SK-N-SH (cell line): ENCODE results near the gene M6PR. TPM values are rescaled to one million over a fixed set of nuclear protein-coding genes. Genes with fewer than 3 reads are reported as not detected.

Experiments
- CTCF ChIA-PET: fragments of 300-600, 350-600 bp; formaldehyde crosslinking; extraction: SDS; loops from one replicate; lab custom pipeline; 2021; lab: Yijun Ruan, JAX
- POLR2A ChIA-PET: fragments of 350-600 bp; sonication (Branson Sonifier 250); formaldehyde crosslinking; extraction: SDS; loops from one replicate; lab custom pipeline; 2020; ENCODE audit warnings: antibody characterized with exemption, inconsistent platforms; lab: Yijun Ruan, JAX
- DNase-seq: peaks from one replicate; pipeline ENCODE4 v3.0.0; 2012
- H2AFZ ChIP-seq: fragments of 200-600 bp; sonication (generic); 2 replicates; pipeline ENCODE4 v1.8.1; 2016; ENCODE audit warnings: antibody characterized with exemption, mild to moderate bottlenecking, low read depth
- H3F3A ChIP-seq: fragments of 200-600 bp; sonication (generic); replicated peaks from 2 replicates; pipeline ENCODE3; 2016; ENCODE audit warnings: antibody characterized with exemption, mild to moderate bottlenecking; ENCODE audit not compliant: insufficient read depth
- H3K27ac ChIP-seq, 2 experiments: fragments of 200-500 bp in 1 of 2; fragments of 200-600 bp in 1 of 2; sonication (Bioruptor generic) in 1 of 2; sonication (generic), shearing (Covaris generic) in 1 of 2; 2 replicates each; pipeline versions ENCODE4 v1.5.1 to v1.6.1; 2014 to 2016; ENCODE audit warnings: low read depth in 2 of 2, inconsistent platforms in 1 of 2, low read length in 1 of 2, mild to moderate bottlenecking in 1 of 2, mixed read lengths in 1 of 2
- H3K27me3 ChIP-seq: fragments of 200-600 bp; sonication (generic), shearing (Covaris generic); 2 replicates; pipeline ENCODE4 v1.6.1; 2016; ENCODE audit warnings: mixed run types; ENCODE audit not compliant: insufficient read depth
- H3K36me3 ChIP-seq, 2 experiments: fragments of 200-500 bp in 1 of 2; fragments of 200-600 bp in 1 of 2; sonication (Bioruptor generic) in 1 of 2; sonication (generic) in 1 of 2; replicated peaks in 1 of 2; 2 replicates each; pipeline versions ENCODE3 to v1.5.1; 2014 to 2016; ENCODE audit warnings: low read length in 1 of 2, mild to moderate bottlenecking in 1 of 2; ENCODE audit not compliant: insufficient read depth in 2 of 2, control insufficient read depth in 1 of 2
- H3K4me1 ChIP-seq, 2 experiments: fragments of 200-500 bp in 1 of 2; fragments of 200-600 bp in 1 of 2; sonication (Bioruptor generic) in 1 of 2; sonication (generic), shearing (Covaris generic) in 1 of 2; 2 replicates each; pipeline versions ENCODE4 v1.5.1 to v1.6.1; 2014 to 2016; ENCODE audit warnings: low read depth in 1 of 2, low read length in 1 of 2, mixed run types in 1 of 2; ENCODE audit not compliant: insufficient read depth in 2 of 2, control insufficient read depth in 1 of 2
- H3K4me2 ChIP-seq: fragments of 200-600 bp; sonication (generic), shearing (Covaris generic); 2 replicates; pipeline ENCODE4 v1.6.1; 2017; ENCODE audit warnings: mixed run types
- H3K4me3 ChIP-seq, 2 experiments: fragments of 200-500 bp in 1 of 2; fragments of 200-600 bp in 1 of 2; sonication (Bioruptor generic) in 1 of 2; sonication (generic), shearing (Covaris generic) in 1 of 2; 2 replicates each; pipeline versions ENCODE4 v1.5.1 to v1.8.1; 2014 to 2016; ENCODE audit warnings: low read depth in 2 of 2, inconsistent platforms in 1 of 2, low read length in 1 of 2, mild to moderate bottlenecking in 1 of 2, mixed read lengths in 1 of 2, moderate library complexity in 1 of 2
- H3K79me2 ChIP-seq: fragments of 200-600 bp; sonication (generic); 2 replicates; pipeline ENCODE4 v1.8.1; 2017; ENCODE audit warnings: mild to moderate bottlenecking; ENCODE audit not compliant: insufficient read depth
- H3K9ac ChIP-seq: fragments of 200-600 bp; sonication (generic); 2 replicates; pipeline ENCODE4 v1.6.1; 2017; ENCODE audit warnings: mixed run types
- H3K9me2 ChIP-seq: fragments of 200-600 bp; sonication (generic); 2 replicates; pipeline ENCODE4 v1.6.1; 2017; ENCODE audit warnings: mixed run types
- H3K9me3 ChIP-seq: fragments of 200-600 bp; sonication (generic); 2 replicates; pipeline ENCODE4 v1.6.1; 2017; ENCODE audit warnings: mixed run types, mild to moderate bottlenecking, moderate library complexity
- H4K20me1 ChIP-seq: fragments of 200-600 bp; sonication (generic); 2 replicates; pipeline ENCODE4 v1.6.1; 2017; ENCODE audit warnings: mild to moderate bottlenecking, mixed run types; ENCODE audit not compliant: insufficient read depth
- CHD2 ChIP-seq: fragments of 150-350 bp; IDR thresholded peaks from 2 replicates; pipeline ENCODE4 v1.6.1; 2018; ENCODE audit warnings: low read length; ENCODE audit not compliant: partially characterized antibody
- CTCF ChIP-seq: fragments of 200-600 bp; sonication (generic); IDR thresholded peaks from 2 replicates; pipeline ENCODE4 v1.6.1; 2017; ENCODE audit warnings: antibody characterized with exemption, mild to moderate bottlenecking, moderate library complexity
- ELF1 ChIP-seq: IDR thresholded peaks from 2 replicates; pipeline ENCODE4 v1.4.0; 2012
- EP300 ChIP-seq, 2 experiments: IDR thresholded peaks; 2 replicates each; pipeline versions ENCODE4 v1.4.0 to v1.6.1; 2012; ENCODE audit warnings: borderline replicate concordance in 1 of 2, low read depth in 1 of 2, low read length in 1 of 2
- FOSL2 ChIP-seq: IDR thresholded peaks from 2 replicates; pipeline ENCODE4 v1.4.0; 2012; ENCODE audit warnings: low read depth, mild to moderate bottlenecking, moderate library complexity, borderline replicate concordance
- FOXJ3 ChIP-seq: sonication (generic); formaldehyde crosslinking; IDR thresholded peaks from 2 replicates; pipeline ENCODE4 v1.5.1; 2020; ENCODE audit warnings: mild to moderate bottlenecking, missing genetic modification reagents
- GATA2 ChIP-seq: sonication (generic); formaldehyde crosslinking; IDR thresholded peaks from 2 replicates; pipeline ENCODE4 v1.5.0; 2020; ENCODE audit warnings: mild to moderate bottlenecking, missing genetic modification reagents
- JUND ChIP-seq: IDR thresholded peaks from 2 replicates; pipeline ENCODE4 v1.4.0; 2012
- MAX ChIP-seq: IDR thresholded peaks from 2 replicates; pipeline ENCODE4 v1.4.0; 2012; ENCODE audit warnings: low read depth
- NFIC ChIP-seq: IDR thresholded peaks from 2 replicates; pipeline ENCODE4 v1.4.0; 2012; ENCODE audit warnings: borderline replicate concordance
- POLR2AphosphoS5 ChIP-seq: IDR thresholded peaks from 2 replicates; pipeline ENCODE4 v1.6.1; 2012; ENCODE audit warnings: low read depth, low read length
- RAD21 ChIP-seq: IDR thresholded peaks from 2 replicates; pipeline ENCODE4 v1.6.1; 2012; ENCODE audit warnings: mild to moderate bottlenecking, low read length
- REST ChIP-seq: IDR thresholded peaks from 2 replicates; pipeline ENCODE4 v1.6.1; 2012; ENCODE audit warnings: mild to moderate bottlenecking, low read depth, low read length, moderate library complexity
- RXRA ChIP-seq: IDR thresholded peaks from 2 replicates; pipeline ENCODE4 v1.4.0; 2012; ENCODE audit warnings: low read depth, mild to moderate bottlenecking, borderline replicate concordance
- SMC3 ChIP-seq: IDR thresholded peaks from 2 replicates; pipeline ENCODE4 v1.6.1; 2012; ENCODE audit warnings: low read depth, low read length, improper control_type of control experiment
- WGBS: methylation state at CpG from one replicate; pipeline ENCODE4 v1.1.6; 2017; ENCODE audit warnings: low lambda C conversion rate; 5-methylcytosine and 5-hydroxymethylcytosine counted together
- polyA plus RNA-seq, 3 experiments: library from polyadenylated mRNA; depleted of rRNA; stranded (reverse); fragments of >200 nt; gene quantifications; 2 replicates each; pipeline ENCODE4 v1.2.3, GENCODE V29; 2012
- TF ChIP-seq, protein P1 (sequence below): IDR thresholded peaks from 2 replicates; pipeline ENCODE4; 2012
- TF ChIP-seq, protein P2 (sequence below): IDR thresholded peaks from 2 replicates; pipeline ENCODE4 v1.4.0; 2012; ENCODE audit warnings: low read depth, borderline replicate concordance

M6PR gene
- polyA plus RNA-seq, 1 of the 3 experiments (the other 2 are of a cell fraction) = 132 TPM

GRCh38 chr12:8980137-8980536, 30.7 kb upstream of the M6PR start:
- no peaks in the 10 kb centered on the region for H3K36me3 ChIP-seq
- TF ChIP-seq FOSL2 (no peak), FOXJ3 (CRISPR knock-in tag) (no peak), CHD2 (no peak), REST (no peak), RXRA (no peak), JUND (no peak), GATA2 (CRISPR knock-in tag) (no peak), MAX (no peak), CTCF (no peak), EP300 (IDR thresholded peaks at IDR 0.05; ENCODE audit: borderline replicate concordance in 1 of 2, low read depth in 1 of 2, low read length in 1 of 2) (no peak), POLR2AphosphoS5 (no peak), NFIC (no peak), SMC3 (no peak), RAD21 (no peak), ELF1 (no peak)
- TF ChIP-seq, protein P1, sequence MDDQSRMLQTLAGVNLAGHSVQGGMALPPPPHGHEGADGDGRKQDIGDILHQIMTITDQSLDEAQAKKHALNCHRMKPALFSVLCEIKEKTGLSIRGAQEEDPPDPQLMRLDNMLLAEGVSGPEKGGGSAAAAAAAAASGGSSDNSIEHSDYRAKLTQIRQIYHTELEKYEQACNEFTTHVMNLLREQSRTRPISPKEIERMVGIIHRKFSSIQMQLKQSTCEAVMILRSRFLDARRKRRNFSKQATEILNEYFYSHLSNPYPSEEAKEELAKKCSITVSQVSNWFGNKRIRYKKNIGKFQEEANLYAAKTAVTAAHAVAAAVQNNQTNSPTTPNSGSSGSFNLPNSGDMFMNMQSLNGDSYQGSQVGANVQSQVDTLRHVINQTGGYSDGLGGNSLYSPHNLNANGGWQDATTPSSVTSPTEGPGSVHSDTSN = no peak
- TF ChIP-seq, protein P2, sequence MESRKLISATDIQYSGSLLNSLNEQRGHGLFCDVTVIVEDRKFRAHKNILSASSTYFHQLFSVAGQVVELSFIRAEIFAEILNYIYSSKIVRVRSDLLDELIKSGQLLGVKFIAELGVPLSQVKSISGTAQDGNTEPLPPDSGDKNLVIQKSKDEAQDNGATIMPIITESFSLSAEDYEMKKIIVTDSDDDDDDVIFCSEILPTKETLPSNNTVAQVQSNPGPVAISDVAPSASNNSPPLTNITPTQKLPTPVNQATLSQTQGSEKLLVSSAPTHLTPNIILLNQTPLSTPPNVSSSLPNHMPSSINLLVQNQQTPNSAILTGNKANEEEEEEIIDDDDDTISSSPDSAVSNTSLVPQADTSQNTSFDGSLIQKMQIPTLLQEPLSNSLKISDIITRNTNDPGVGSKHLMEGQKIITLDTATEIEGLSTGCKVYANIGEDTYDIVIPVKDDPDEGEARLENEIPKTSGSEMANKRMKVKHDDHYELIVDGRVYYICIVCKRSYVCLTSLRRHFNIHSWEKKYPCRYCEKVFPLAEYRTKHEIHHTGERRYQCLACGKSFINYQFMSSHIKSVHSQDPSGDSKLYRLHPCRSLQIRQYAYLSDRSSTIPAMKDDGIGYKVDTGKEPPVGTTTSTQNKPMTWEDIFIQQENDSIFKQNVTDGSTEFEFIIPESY = no peak
- no peaks in the 10 kb centered on the region for H3K27me3 ChIP-seq
- no peak overlapping the region for H3K27ac ChIP-seq
- 63% methylated on average over 3 of the region's 3 CpGs for WGBS
- ChIA-PET CTCF (no interaction called here), POLR2A (no interaction called here)
- no peaks in the 10 kb centered on the region for H3K4me1 ChIP-seq
- no peaks in the 10 kb centered on the region for H3K9me2 ChIP-seq
- H3K4me2 ChIP-seq = no peak overlapping the region
- no peaks in the 10 kb centered on the region for H3K9me3 ChIP-seq
- H3K4me3 ChIP-seq = no peak overlapping the region
- H3F3A ChIP-seq = no peaks in the 10 kb centered on the region
- H3K9ac ChIP-seq = no peak overlapping the region
- DNase-seq = no peak
- H3K79me2 ChIP-seq = no peaks in the 10 kb centered on the region
- no peaks in the 10 kb centered on the region for H4K20me1 ChIP-seq
- no peak overlapping the region for H2AFZ ChIP-seq
